HG02571 (cell line): ENCODE results near the gene MOB1A.
"Not testable (repeated sequence)": the region's sequence is repeated elsewhere in the genome, so short reads cannot be mapped to it uniquely, and the experiment has no call there.

Source experiments
- ATAC-seq: cut with Tn5 transposase; IDR thresholded peaks from one replicate; pipeline ENCODE4 v1.9.1; 2021; ENCODE audit warnings: mild to moderate bottlenecking, moderate library complexity; ENCODE audit not compliant: unreplicated experiment

The MOB1A gene

GRCh38 chr2:74199275-74199701, 20.6 kb upstream of the MOB1A start:
- ATAC-seq, result no peak

GRCh38 chr2:74198461-74199274, 20.0 kb upstream of the MOB1A start, which contains the start of gene MTHFD2:
Gene MTHFD2 (plus strand): TSS chr2:74198615. CDS start chr2:74198642, 27 bp downstream.
- ATAC-seq, result peak; percentile 84

DNA sequence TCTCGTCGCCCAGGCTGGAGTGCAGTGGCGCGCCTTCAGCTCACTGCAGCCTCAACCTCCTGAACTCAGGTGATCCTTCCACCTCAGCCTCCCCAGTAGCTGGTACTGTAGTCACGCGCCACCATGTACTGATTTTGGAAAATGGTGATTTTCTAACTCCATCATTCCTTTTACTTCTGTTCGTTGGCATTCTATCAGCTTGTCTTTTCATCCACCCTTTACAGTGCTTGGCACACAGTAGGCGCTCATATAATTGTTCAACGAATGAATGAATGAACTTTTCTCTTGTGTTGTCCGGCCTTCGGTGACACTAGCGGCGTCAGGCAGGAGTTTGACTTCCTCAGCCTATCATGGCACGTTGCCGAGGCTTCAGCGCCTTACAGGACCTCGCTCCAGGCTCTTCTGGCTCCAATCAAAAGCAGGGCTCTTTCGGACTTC, 19.4 kb upstream of the MOB1A start:
- ATAC-seq, result no peak

DNA sequence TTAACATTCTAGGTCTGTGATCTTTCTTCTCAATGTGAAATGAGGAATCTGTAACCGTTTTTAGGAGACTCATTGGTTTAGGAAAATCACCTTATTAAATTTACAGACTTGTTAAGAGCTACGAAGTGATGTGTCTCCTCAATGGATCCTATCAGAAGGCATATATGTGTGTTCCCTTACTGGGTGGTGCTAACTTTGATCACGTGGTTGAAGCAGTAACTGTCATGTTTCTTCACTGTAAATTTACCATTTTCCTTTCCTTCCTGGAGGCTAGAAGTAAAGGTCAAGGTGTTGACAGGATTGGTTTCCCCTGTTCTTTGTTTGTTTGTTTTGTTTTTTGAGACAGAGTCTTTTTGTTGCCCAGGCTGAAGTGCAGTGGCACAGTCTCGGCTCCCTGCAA, 18.4 kb upstream of the MOB1A start:
- ATAC-seq, result no peak

- ATAC-seq, result no peak
Observed at GRCh38 chr2:74194799-74195198, 16.1 kb upstream of the MOB1A start.

- no peak for ATAC-seq
Observed at GRCh38 chr2:74191596-74192380, 13.1 kb upstream of the MOB1A start.

- ATAC-seq, result no peak
Observed at GRCh38 chr2:74188696-74189095, 10.0 kb upstream of the MOB1A start.

GRCh38 chr2:74188018-74188601, 9.4 kb upstream of the MOB1A start:
- ATAC-seq, result no peak

DNA sequence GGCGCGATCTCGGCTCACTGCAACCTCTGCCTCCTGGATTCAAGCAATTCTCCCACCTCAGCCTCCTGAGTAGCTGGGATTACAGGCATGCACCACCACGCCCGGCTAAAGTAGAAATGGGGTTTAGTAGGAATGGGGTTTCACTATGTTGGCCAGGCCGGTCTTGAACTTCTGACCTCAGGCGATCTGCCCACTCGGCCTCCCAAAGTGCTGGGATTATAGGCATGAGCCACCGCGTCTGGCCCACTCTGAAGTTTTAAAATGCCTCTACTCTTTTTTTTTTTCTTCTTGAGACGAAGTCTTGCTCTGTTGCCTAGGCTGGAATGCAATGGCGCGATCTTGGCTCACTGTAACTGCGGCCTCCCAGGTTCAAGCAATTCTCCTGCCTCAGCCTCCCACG, 8.0 kb upstream of the MOB1A start:
- ATAC-seq, result not testable (repeated sequence)

- ATAC-seq, result no peak
Observed at GRCh38 chr2:74186038-74186437, 7.4 kb upstream of the MOB1A start.

GRCh38 chr2:74183878-74184277, 5.2 kb upstream of the MOB1A start:
- ATAC-seq, result no peak

DNA sequence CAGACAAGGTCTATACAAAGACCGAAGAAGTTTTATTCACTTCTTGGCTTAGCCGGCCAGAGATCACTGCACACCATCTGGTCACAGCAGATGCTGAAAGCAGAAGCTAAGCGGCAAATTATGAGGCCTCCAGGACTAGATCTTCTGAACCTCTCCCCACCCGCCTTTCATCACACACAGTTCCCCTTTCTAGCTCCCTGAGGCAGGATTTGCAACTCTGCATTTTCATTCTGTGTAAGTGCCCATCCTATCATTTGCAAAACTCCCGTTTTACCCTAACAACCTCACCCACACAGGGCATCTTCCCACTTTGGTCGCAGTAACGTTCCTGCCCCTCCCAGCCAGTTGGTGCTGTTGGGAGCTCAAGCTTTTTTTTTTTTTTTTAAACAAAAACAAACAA, 3.1 kb upstream of the MOB1A start:
- ATAC-seq, result peak; percentile 26

DNA sequence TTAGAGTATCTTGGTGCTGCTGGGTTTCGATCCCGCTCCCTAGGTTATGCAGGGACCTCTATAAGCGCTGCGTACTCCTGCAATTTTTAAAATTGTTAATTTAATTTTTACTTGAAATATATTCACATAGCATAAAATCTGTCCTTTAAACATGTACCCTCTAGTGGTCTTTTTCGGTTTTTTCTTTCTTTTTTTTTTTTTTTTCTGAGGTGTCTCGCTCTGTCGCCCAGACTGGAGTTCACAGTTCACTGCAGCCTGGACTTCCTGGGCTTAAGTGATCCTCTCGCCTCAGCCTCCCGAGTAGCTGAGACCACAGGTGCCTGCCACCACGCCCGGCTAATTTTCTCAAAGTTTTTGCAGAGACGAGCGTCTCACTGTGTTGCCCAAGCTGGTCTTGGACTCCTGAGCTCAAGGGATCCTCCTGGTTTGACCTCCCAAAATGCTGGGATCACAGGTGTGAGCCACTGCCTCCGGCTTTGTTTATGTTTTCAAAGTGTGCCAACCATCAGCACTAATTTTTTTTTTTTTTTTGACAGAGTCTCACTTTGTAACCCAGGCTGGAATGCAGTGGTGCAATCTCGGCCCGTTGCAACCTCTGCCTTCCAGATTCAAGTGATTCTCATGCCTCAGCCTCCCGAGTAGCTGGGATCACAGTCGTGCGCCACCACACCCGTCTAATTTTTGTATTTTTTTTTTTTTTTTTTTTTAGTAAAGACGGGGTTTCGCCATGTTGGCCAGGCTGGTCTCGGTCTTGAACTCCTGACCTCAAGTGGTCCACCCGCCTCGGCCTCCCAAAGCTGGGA, 585 bp upstream of the MOB1A start:
- ATAC-seq, result peak; percentile 0

- ATAC-seq, result no peak
Observed at GRCh38 chr2:74177696-74178095, 983 bp downstream of the MOB1A start.

- no peak for ATAC-seq
Observed at GRCh38 chr2:74174909-74175308, 3.8 kb downstream of the MOB1A start.

DNA sequence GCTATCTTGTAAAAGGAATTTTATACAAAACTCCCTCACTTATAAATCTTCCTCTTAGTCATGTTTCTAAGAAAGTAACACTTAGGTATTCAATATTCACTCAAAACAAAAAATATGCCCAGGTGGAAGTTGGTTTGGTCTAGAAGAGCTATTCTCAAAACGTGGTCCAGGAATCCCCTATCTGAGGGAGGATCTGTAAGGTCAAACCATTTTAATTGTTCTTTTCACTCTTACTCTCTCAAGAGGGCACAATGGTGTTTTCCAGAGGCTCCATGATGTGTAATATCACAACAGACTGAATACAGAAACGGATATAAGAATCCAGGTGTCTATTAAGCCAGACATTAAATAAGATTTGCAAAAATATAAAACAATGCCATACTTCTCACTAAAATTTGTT, 9.9 kb downstream of the MOB1A start:
- no peak for ATAC-seq

DNA sequence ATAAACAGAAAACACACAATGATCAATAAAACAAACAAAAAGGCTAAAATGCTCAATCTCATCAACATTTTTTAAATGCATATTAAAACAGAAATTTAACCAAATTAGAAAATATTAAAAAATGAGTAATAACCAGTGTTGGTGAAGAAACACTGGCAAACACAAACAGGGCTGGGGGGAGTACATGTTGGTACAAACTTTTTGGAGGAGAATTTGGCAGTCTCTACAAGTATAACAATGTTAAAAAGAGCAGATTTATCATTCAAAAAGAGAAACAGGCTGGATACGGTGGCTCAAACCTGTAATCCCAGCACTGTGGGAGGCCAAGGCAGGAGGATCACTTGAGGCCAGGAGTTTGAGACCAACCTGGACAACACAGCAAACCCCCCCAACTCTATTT, 13.9 kb downstream of the MOB1A start:
- no peak for ATAC-seq

DNA sequence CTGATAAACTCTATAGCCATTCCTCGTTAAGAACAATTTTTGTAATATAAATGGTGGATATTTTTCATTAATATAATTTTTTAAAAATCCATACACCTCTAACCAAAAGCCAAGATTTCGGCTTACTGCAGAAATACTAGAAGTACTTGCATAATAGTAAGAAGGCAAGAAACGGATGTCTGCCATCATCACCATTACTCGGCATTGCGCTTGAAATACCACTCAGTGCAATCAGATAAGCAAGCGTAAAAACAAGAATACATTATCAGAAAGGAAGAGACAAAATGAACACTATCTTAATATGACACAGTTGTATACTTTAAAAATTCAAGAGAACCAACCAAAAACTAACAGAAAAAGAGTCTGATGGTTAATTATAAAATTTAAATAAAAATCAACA, 15.7 kb downstream of the MOB1A start:
- no peak for ATAC-seq

DNA sequence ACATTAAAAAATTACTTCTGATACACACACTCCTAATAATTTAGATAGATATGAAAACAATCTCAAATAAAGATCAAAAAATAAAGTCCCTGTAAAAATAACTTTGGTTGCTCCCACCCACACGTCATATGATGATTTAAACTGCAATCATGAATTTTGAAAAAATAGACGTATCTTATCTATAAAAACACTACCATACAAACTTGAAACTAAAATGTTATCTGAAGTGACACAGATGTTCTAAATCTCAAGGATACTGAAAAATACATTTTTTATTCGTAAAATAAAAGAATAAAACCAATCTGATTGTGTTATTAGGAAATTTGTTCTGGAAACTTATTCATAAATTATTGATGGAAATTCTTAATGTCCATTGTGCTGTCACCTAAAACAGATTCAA, 22.8 kb downstream of the MOB1A start:
- no peak for ATAC-seq

- ATAC-seq, result no peak
Observed at GRCh38 chr2:74152954-74153353, 25.7 kb downstream of the MOB1A start.
